Neuronal stem cell (in vitro differentiated cells): ENCODE measurements around the gene TAL2.
A peak's percentile ranks its signal among the peaks of the same experiment; 100 is the strongest.

Source experiments
- DNase-seq: peaks from one replicate; pipeline ENCODE4 v3.0.0-alpha.2; 2013; ENCODE audit warnings: low spot score
- H2AFZ ChIP-seq: one replicate; pipeline ENCODE4 v1.6.1; 2013; ENCODE audit warnings: mild to moderate bottlenecking, low read length, inconsistent platforms
- H2AK5ac ChIP-seq: 2 replicates; pipeline ENCODE4 v1.6.1; 2013; ENCODE audit warnings: low read depth, mild to moderate bottlenecking, inconsistent platforms, low read length, moderate library complexity, mixed read lengths
- H2BK120ac ChIP-seq: 2 replicates; pipeline ENCODE4 v1.6.1; 2013; ENCODE audit warnings: low read depth, mild to moderate bottlenecking, inconsistent platforms, low read length, moderate library complexity, mixed read lengths
- H2BK12ac ChIP-seq: one replicate; pipeline ENCODE4 v1.6.1; 2013; ENCODE audit warnings: low read length, inconsistent platforms
- H2BK15ac ChIP-seq: 2 replicates; pipeline ENCODE4 v1.6.1; 2013; ENCODE audit warnings: mild to moderate bottlenecking, low read length, inconsistent platforms, mixed read lengths
- H2BK5ac ChIP-seq: one replicate; pipeline ENCODE4 v1.6.1; 2013; ENCODE audit warnings: inconsistent platforms, mild to moderate bottlenecking, low read length, moderate library complexity
- H3K14ac ChIP-seq: one replicate; pipeline ENCODE4 v1.6.1; 2013; ENCODE audit warnings: low read length, inconsistent platforms
- H3K18ac ChIP-seq: 2 replicates; pipeline ENCODE4 v1.6.1; 2013; ENCODE audit warnings: low read length, inconsistent platforms
- H3K23ac ChIP-seq: 2 replicates; pipeline ENCODE4 v1.6.1; 2013; ENCODE audit warnings: low read depth, mild to moderate bottlenecking, mixed read lengths, low read length, inconsistent platforms; ENCODE audit not compliant: poor library complexity
- H3K27ac ChIP-seq: replicated peaks from 3 replicates; pipeline ENCODE4 v1.5.1; 2013; ENCODE audit warnings: low read length, inconsistent platforms
- H3K27me3 ChIP-seq, 3 experiments: 2 replicates each; pipeline ENCODE4 v1.6.1; 2013; ENCODE audit warnings: low read length in 3 of 3, mild to moderate bottlenecking in 2 of 3, inconsistent platforms in 1 of 3, low read depth in 1 of 3, mixed read lengths in 1 of 3, moderate library complexity in 1 of 3; ENCODE audit not compliant: control insufficient read depth in 3 of 3, insufficient read depth in 3 of 3
- H3K36me3 ChIP-seq, 2 donors: replicated peaks in 1 of 2; 2 replicates each; pipeline ENCODE4 v1.6.1; 2013; ENCODE audit warnings: low read length in 2 of 2; ENCODE audit not compliant: control insufficient read depth in 2 of 2, insufficient read depth in 2 of 2
- H3K4ac ChIP-seq: 2 replicates; pipeline ENCODE4 v1.6.1; 2013; ENCODE audit warnings: inconsistent platforms, mild to moderate bottlenecking, low read length, moderate library complexity
- H3K4me1 ChIP-seq, 2 donors: 1 replicate in 1 of 2; 2 replicates in 1 of 2; pipeline ENCODE4 v1.6.1; 2013; ENCODE audit warnings: low read length in 2 of 2, low read depth in 1 of 2; ENCODE audit not compliant: control insufficient read depth in 2 of 2, insufficient read depth in 1 of 2
- H3K4me2 ChIP-seq: one replicate; pipeline ENCODE4 v1.6.1; 2013; ENCODE audit warnings: mild to moderate bottlenecking, low read length, inconsistent platforms; ENCODE audit not compliant: insufficient read depth, poor library complexity, severe bottlenecking
- H3K4me3 ChIP-seq, 2 donors: 2 replicates each; pipeline ENCODE4 v1.5.1; 2013; ENCODE audit warnings: low read length in 2 of 2, mild to moderate bottlenecking in 2 of 2, inconsistent platforms in 1 of 2, moderate library complexity in 1 of 2
- H3K79me1 ChIP-seq: one replicate; pipeline ENCODE4 v1.6.1; 2013; ENCODE audit warnings: low read depth, mild to moderate bottlenecking, inconsistent platforms, low read length, moderate library complexity
- H3K9ac ChIP-seq: one replicate; pipeline ENCODE4 v1.6.1; 2013; ENCODE audit warnings: mild to moderate bottlenecking, low read depth, low read length, inconsistent platforms; ENCODE audit not compliant: poor library complexity
- H3K9me3 ChIP-seq, 2 donors: replicated peaks in 1 of 2; 2 replicates each; pipeline versions ENCODE3 to v1.6.1; 2013; ENCODE audit warnings: low read length in 2 of 2, mild to moderate bottlenecking in 2 of 2, inconsistent platforms in 1 of 2, low read depth in 1 of 2, mixed read lengths in 1 of 2, moderate library complexity in 1 of 2; ENCODE audit not compliant: control insufficient read depth in 2 of 2, insufficient read depth in 1 of 2
- H4K8ac ChIP-seq: one replicate; pipeline ENCODE4 v1.6.1; 2013; ENCODE audit warnings: low read depth, mild to moderate bottlenecking, inconsistent platforms, low read length, moderate library complexity
- H4K91ac ChIP-seq: one replicate; pipeline ENCODE4 v1.6.1; 2013; ENCODE audit warnings: low read length, low read depth, mild to moderate bottlenecking, inconsistent platforms; ENCODE audit not compliant: poor library complexity
- WGBS, 2 donors: extraction: QIAGEN DNeasy Blood & Tissue Kit; methylation state at CpG; one replicate each; pipeline ENCODE4 v1.1.7; 2013; ENCODE audit warnings: missing lambda C conversion rate in 2 of 2, mixed read lengths in 1 of 2; ENCODE audit not compliant: insufficient read length in 2 of 2, insufficient replicate concordance in 1 of 2; ENCODE audit errors: extremely low coverage in 2 of 2; 5-methylcytosine and 5-hydroxymethylcytosine counted together

The TAL2 gene

GRCh38 chr9:105673850-105674387, 11.7 kb downstream of the TAL2 start:
- Histone ChIP-seq H3K14ac (no peak overlapping the region), H2AK5ac (no peak overlapping the region), H4K8ac (no peak overlapping the region), H3K4me2 (no peak overlapping the region), H3K4me1 (peaks cover 7 to 24% of the 10 kb centered on the region in 2 donors), H3K4ac (no peak overlapping the region), H2BK12ac (no peak overlapping the region), H2AFZ (no peak overlapping the region), H3K23ac (no peak overlapping the region), H3K79me1 (no peaks in the 10 kb centered on the region), H3K36me3 (no peaks in the 10 kb centered on the region), H4K91ac (no peak overlapping the region), H3K27ac (no peak overlapping the region), H2BK15ac (no peak overlapping the region), H2BK120ac (no peak overlapping the region), H3K18ac (no peak overlapping the region), H3K9me3 (no peaks in the 10 kb centered on the region), H3K27me3 (peaks cover 0 to 3% (median 2%) of the 10 kb centered on the region in 3 experiments), H3K9ac (no peak overlapping the region), H2BK5ac (no peak overlapping the region), H3K4me3 (no peak overlapping the region)
- no CpG with 5 or more reads among the region's 3 CpGs for WGBS, 2 donors
- DNase-seq: no peak

DNA sequence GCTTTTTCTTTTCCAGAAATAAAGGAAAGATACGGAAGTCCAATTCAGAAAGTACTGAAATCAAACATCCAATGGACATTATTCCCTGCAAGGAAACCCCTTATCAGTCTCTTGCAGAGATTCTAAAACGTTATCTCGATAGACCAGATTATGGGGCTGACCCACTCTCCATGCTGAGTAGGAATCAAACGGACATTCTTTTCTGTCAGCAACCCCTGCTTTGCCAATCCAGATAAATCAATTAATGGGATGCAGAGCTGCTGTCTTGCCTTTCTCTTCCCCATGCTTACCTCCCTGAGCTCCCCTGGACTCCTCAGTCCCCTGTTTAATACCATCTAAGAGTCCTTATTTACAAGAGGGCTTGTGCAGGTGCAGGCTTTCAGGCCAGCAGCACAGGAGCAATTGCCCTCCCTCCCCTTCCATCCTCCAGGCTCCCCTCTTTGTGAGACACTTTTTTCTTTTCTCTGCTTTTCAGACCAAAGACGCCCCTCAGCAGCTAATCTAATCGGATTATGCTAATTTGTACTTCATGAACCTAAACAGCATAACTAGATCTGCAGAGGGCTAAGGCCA, 14.2 kb downstream of the TAL2 start:
- no CpG with 5 or more reads among the region's 6 CpGs for WGBS, 2 donors

DNA sequence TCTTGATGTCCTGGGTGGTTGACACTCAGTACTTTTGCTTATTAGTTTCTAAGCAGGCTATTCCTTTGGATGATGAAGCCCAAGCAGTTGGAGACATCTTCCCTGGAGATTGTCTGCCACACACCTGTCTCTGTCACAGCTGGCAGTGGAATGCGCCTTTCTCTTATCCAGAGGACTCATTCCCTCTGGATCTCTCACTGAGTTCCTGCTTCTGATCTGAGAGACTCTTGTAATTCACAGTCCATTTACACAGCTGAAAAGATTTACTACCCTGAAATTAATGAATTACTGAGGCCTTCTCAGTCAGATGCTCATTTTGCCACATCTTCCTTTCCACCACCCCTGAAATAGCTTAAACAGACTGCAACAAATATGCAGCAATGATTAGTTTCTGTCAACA, 15.9 kb downstream of the TAL2 start:
- Histone ChIP-seq H3K4ac (no peak overlapping the region), H3K36me3 (no peaks in the 10 kb centered on the region), H2BK12ac (no peak overlapping the region), H2BK120ac (no peak overlapping the region), H2BK15ac (no peak overlapping the region), H3K79me1 (no peaks in the 10 kb centered on the region), H4K8ac (no peak overlapping the region), H2AFZ (no peak overlapping the region), H3K18ac (no peak overlapping the region), H3K9ac (no peak overlapping the region), H2BK5ac (no peak overlapping the region), H2AK5ac (no peak overlapping the region), H3K27ac (no peak overlapping the region), H3K23ac (no peak overlapping the region), H3K4me1 (peaks cover 7 to 14% of the 10 kb centered on the region in 2 donors), H4K91ac (no peak overlapping the region), H3K9me3 (no peaks in the 10 kb centered on the region), H3K4me2 (no peak overlapping the region), H3K27me3 (peaks cover 0 to 2% (median 0%) of the 10 kb centered on the region in 3 experiments), H3K14ac (no peak overlapping the region), H3K4me3 (no peak overlapping the region)
- no peak for DNase-seq
- no CpG with 5 or more reads among the region's 1 CpG for WGBS, 2 donors

More for the DNA sequence above, 14.2 kb downstream of the TAL2 start:
- Histone ChIP-seq H4K91ac (no peak overlapping the region), H3K4ac (no peak overlapping the region), H4K8ac (no peak overlapping the region), H3K4me3 (no peak overlapping the region), H3K36me3 (no peaks in the 10 kb centered on the region), H2BK15ac (no peak overlapping the region), H2AK5ac (no peak overlapping the region), H3K9me3 (no peaks in the 10 kb centered on the region), H2BK120ac (no peak overlapping the region), H2BK5ac (no peak overlapping the region), H3K4me1 (peaks cover 7 to 14% of the 10 kb centered on the region in 2 donors), H3K4me2 (no peak overlapping the region), H3K23ac (no peak overlapping the region), H3K14ac (no peak overlapping the region), H3K27me3 (peaks cover 0 to 2% (median 0%) of the 10 kb centered on the region in 3 experiments), H2BK12ac (no peak overlapping the region), H3K27ac (peak overlapping the region; percentile 23), H3K9ac (no peak overlapping the region), H3K18ac (no peak overlapping the region), H2AFZ (peak overlapping the region; percentile 41), H3K79me1 (no peaks in the 10 kb centered on the region)
- peak; percentile 88 for DNase-seq

GRCh38 chr9:105678781-105679180, 16.5 kb downstream of the TAL2 start:
- WGBS, 2 donors: no CpG with 5 or more reads among the region's 1 CpG
- no peak overlapping the region for H3K9ac ChIP-seq
- no peak overlapping the region for H3K4ac ChIP-seq
- no peak overlapping the region for H3K23ac ChIP-seq
- H2AFZ ChIP-seq: no peak overlapping the region
- peaks cover 7 to 13% of the 10 kb centered on the region in 2 donors for H3K4me1 ChIP-seq
- no peak overlapping the region for H2BK12ac ChIP-seq
- no peak for DNase-seq
- H3K79me1 ChIP-seq: no peaks in the 10 kb centered on the region
- no peaks in the 10 kb centered on the region for H3K36me3 ChIP-seq
- H2BK5ac ChIP-seq: no peak overlapping the region
- H3K27me3 ChIP-seq: peaks cover 0 to 2% (median 0%) of the 10 kb centered on the region in 3 experiments
- no peak overlapping the region for H2BK15ac ChIP-seq
- H3K18ac ChIP-seq: no peak overlapping the region
- no peak overlapping the region for H2BK120ac ChIP-seq
- no peak overlapping the region for H3K27ac ChIP-seq
- no peak overlapping the region for H3K4me3 ChIP-seq
- H3K4me2 ChIP-seq: no peak overlapping the region
- no peak overlapping the region for H2AK5ac ChIP-seq
- H3K14ac ChIP-seq: no peak overlapping the region
- H4K91ac ChIP-seq: no peak overlapping the region
- H4K8ac ChIP-seq: no peak overlapping the region
- no peaks in the 10 kb centered on the region for H3K9me3 ChIP-seq
